OCI-LY7 (cell line): ENCODE measurements around the gene COG2. TPM values are rescaled to one million over a fixed set of nuclear protein-coding genes. Genes with fewer than 3 reads are reported as not detected.

Experiments used
- BruUV-seq: library from RNA; stranded (reverse); fragments of 400-500 nt; replicated peaks from 2 replicates; lab custom pipeline; 2021; lab: Mats Ljungman, UMichigan
- CTCF ChIA-PET: fragments of 300-600 bp; sonication (Branson Sonifier 250); formaldehyde crosslinking; loops from one replicate; lab custom pipeline; 2022; ENCODE audit warnings: antibody characterized with exemption; ENCODE audit not compliant: unreplicated experiment; lab: Charles Lee
- POLR2A ChIA-PET: fragments of 300-600 bp; sonication (Branson Sonifier 250); formaldehyde crosslinking; loops from one replicate; lab custom pipeline; 2022; ENCODE audit warnings: antibody characterized with exemption; lab: Charles Lee
- DNase-seq: peaks from one replicate; pipeline ENCODE4 v3.0.0-alpha.2; 2015; ENCODE audit warnings: low spot score
- H2AFZ ChIP-seq: fragments of 200-600 bp; sonication (generic), shearing (Covaris generic); 2 replicates; pipeline ENCODE4 v1.6.1; 2014; ENCODE audit warnings: mild to moderate bottlenecking, antibody characterized with exemption, low read length, moderate library complexity
- H3K27ac ChIP-seq: fragments of 200-600 bp; sonication (generic); 2 replicates; pipeline ENCODE4 v1.5.1; 2014; ENCODE audit warnings: mixed run types, low read depth, mild to moderate bottlenecking, moderate library complexity, low read length, inconsistent platforms; ENCODE audit not compliant: poor library complexity, severe bottlenecking
- H3K36me3 ChIP-seq: fragments of 200-600 bp; sonication (generic); 2 replicates; pipeline ENCODE4 v1.6.1; 2014; ENCODE audit warnings: mild to moderate bottlenecking, antibody characterized with exemption, low read length, moderate library complexity, mixed read lengths; ENCODE audit not compliant: insufficient read depth
- H3K4me1 ChIP-seq: fragments of 200-600 bp; sonication (generic); 2 replicates; pipeline ENCODE4 v1.5.1; 2014; ENCODE audit warnings: mild to moderate bottlenecking, low read length; ENCODE audit not compliant: insufficient read depth, poor library complexity, severe bottlenecking
- H3K4me2 ChIP-seq: fragments of 200-600 bp; sonication (generic); 2 replicates; pipeline ENCODE4 v1.6.1; 2014; ENCODE audit warnings: mild to moderate bottlenecking, low read length
- H3K4me3 ChIP-seq: fragments of 200-600 bp; sonication (generic); 2 replicates; pipeline ENCODE4 v1.5.1; 2014; ENCODE audit warnings: mild to moderate bottlenecking, low read depth, low read length; ENCODE audit not compliant: poor library complexity, severe bottlenecking
- H3K79me2 ChIP-seq: fragments of 200-600 bp; sonication (generic); 2 replicates; pipeline ENCODE4 v1.6.1; 2016; ENCODE audit warnings: low read depth, mild to moderate bottlenecking, low read length, moderate library complexity, mixed read lengths; ENCODE audit not compliant: insufficient read depth
- H3K9me2 ChIP-seq: fragments of 200-600 bp; sonication (generic); 2 replicates; pipeline ENCODE4 v1.6.1; 2016; ENCODE audit warnings: mild to moderate bottlenecking, low read length, mixed read lengths; ENCODE audit not compliant: insufficient read depth
- H3K9me3 ChIP-seq: fragments of 200-600 bp; sonication (generic); 2 replicates; pipeline ENCODE4 v1.6.1; 2014; ENCODE audit warnings: mild to moderate bottlenecking, mixed run types, low read length, mixed read lengths
- H4K20me1 ChIP-seq: fragments of 200-600 bp; sonication (generic); 2 replicates; pipeline ENCODE4 v1.6.1; 2014; ENCODE audit warnings: mild to moderate bottlenecking, antibody characterized with exemption, low read length, moderate library complexity, mixed read lengths; ENCODE audit not compliant: insufficient read depth
- CTCF ChIP-seq: fragments of 200-600 bp; sonication (generic); conservative IDR thresholded peaks from 2 replicates; pipeline ENCODE4 v1.5.1; 2014; ENCODE audit warnings: mild to moderate bottlenecking, antibody characterized with exemption, low read length, moderate library complexity, mixed read lengths
- EZH2phosphoT487 ChIP-seq: fragments of 200-600 bp; sonication (generic); IDR thresholded peaks from 2 replicates; pipeline ENCODE4 v1.6.1; 2018; ENCODE audit warnings: low read depth, borderline replicate concordance, mild to moderate bottlenecking, mixed run types, antibody characterized with exemption, low read length, moderate library complexity, mixed read lengths
- intact Hi-C: fragments of 100-400 bp; cut with micrococcal nuclease; formaldehyde crosslinking; loops from one replicate; pipeline ENCODE4 v1.10.0; 2022; ENCODE audit not compliant: unreplicated experiment
- total RNA-seq, 2 experiments: library from RNA; depleted of rRNA in 1 of 2; stranded (reverse); fragments of >200 nt in 1 of 2; shearing (Covaris generic) in 1 of 2; gene quantifications; 2 replicates each; pipeline ENCODE4 v1.2.3, GENCODE V29; 2014 to 2022

Gene COG2
- total RNA-seq, 2 experiments from 2014 or later, result 30.5 to 35.3 TPM

DNA sequence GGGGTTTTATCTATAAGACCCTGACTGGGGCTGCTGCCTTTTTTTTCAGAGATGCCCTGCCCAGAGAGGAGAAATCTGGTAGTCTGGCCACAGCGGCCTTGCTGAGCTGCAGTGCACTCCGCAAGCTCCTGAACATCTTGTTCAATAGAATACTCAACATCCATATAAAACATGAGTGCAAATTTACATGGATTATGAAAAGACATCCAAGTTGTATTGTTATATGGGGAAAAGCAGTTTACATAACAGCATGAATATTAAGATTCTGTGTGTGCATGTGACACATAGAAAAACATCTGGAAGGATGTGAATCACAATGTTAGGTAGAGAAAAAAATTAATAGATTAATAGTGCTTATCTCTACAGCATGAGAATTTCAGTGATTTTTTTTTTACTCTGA, 16.4 kb downstream of the COG2 start:
- no peak overlapping the region for H3K27ac ChIP-seq
- H3K4me3 ChIP-seq, result no peak overlapping the region
- POLR2A ChIA-PET, result no interaction called here
- no peaks in the 10 kb centered on the region for H3K9me3 ChIP-seq
- H2AFZ ChIP-seq, result no peak overlapping the region
- H4K20me1 ChIP-seq, result no peaks in the 10 kb centered on the region
- no TSS peak for BruUV-seq
- peaks cover 45% of the 10 kb centered on the region for H3K36me3 ChIP-seq
- intact Hi-C loops, result no loop called here
- TF ChIP-seq CTCF, result no peak
- no peak for TF ChIP-seq EZH2phosphoT487
- no peak for DNase-seq
- no peaks in the 10 kb centered on the region for H3K4me1 ChIP-seq
- H3K9me2 ChIP-seq, result no peaks in the 10 kb centered on the region
- H3K4me2 ChIP-seq, result no peak overlapping the region
- CTCF ChIA-PET, result no interaction called here
- peaks cover 13% of the 10 kb centered on the region; the same call in 1 of the 2 replicates for H3K79me2 ChIP-seq

GRCh38 chr1:230661976-230662375, 19.7 kb downstream of the COG2 start:
- Histone ChIP-seq H3K4me1 (no peaks in the 10 kb centered on the region), H3K79me2 (peaks cover 4% of the 10 kb centered on the region; the same call in 1 of the 2 replicates), H3K9me3 (no peaks in the 10 kb centered on the region), H3K4me3 (no peak overlapping the region), H3K36me3 (peaks cover 75% of the 10 kb centered on the region), H3K4me2 (no peak overlapping the region), H3K9me2 (no peaks in the 10 kb centered on the region), H4K20me1 (no peaks in the 10 kb centered on the region), H3K27ac (no peak overlapping the region), H2AFZ (no peak overlapping the region)
- ChIA-PET POLR2A (interaction anchor here (0.5 to 0.7 kb wide), 3 partner anchors 40 to 956 kb away, joined by 3 to 4 read pairs (median 4); no protein-coding TSS in a partner anchor), CTCF (no interaction called here)
- no peak for DNase-seq
- intact Hi-C loops, result no loop called here
- TF ChIP-seq EZH2phosphoT487, result no peak
- no TSS peak for BruUV-seq

DNA sequence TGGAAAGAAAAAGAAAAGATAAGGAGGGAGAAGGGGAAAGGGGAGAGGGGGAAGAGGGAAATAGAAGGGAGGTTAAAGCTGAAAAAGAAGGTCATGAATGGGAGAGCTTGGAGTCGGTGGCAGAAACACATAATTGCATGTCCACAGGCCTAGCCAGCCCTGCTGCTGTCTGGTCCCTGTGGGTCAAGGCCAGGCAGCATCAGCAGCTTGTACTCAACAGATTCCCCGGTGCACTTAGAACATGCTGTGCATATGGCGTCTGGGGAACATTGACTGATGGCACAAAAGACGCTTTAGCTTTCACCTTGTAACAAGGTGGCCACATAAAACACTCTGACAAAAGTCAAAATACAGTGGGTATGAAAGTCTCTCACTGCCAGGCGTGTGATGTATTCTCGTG, 25.9 kb downstream of the COG2 start:
- CTCF ChIA-PET, result no interaction called here
- Histone ChIP-seq H3K79me2 (no peaks in the 10 kb centered on the region), H2AFZ (no peak overlapping the region), H3K9me3 (no peaks in the 10 kb centered on the region), H3K4me3 (no peak overlapping the region), H4K20me1 (no peaks in the 10 kb centered on the region), H3K4me1 (no peaks in the 10 kb centered on the region), H3K36me3 (peaks cover 95% of the 10 kb centered on the region), H3K9me2 (no peaks in the 10 kb centered on the region), H3K27ac (no peak overlapping the region), H3K4me2 (no peak overlapping the region)
- no peak for DNase-seq
- POLR2A ChIA-PET, result interaction anchor here (0.6 kb wide), 1 partner anchor 742 kb away, joined by 3 read pairs; no protein-coding TSS in a partner anchor
- intact Hi-C loops, result no loop called here
- no peak for TF ChIP-seq CTCF
- TF ChIP-seq EZH2phosphoT487, result no peak
- BruUV-seq, result no TSS peak
